GM19397 (cell line): ENCODE measurements around the gene PCDHB16.
"Not testable (repeated sequence)": the region's sequence is repeated elsewhere in the genome, so short reads cannot be mapped to it uniquely, and the experiment has no call there.

Experiments
- ATAC-seq: cut with Tn5 transposase; IDR thresholded peaks from one replicate; pipeline ENCODE4 v1.9.1; 2021; ENCODE audit warnings: mild to moderate bottlenecking, moderate library complexity; ENCODE audit not compliant: unreplicated experiment

Gene PCDHB16

GRCh38 chr5:141182248-141182647, at the start of gene PCDHB16:
PCDHB16 (plus strand) TSS chr5:141182387; CDS start chr5:141182560, 173 bp downstream.
- no peak for ATAC-seq

- no peak for ATAC-seq
These were observed 47.0 kb upstream of the PCDHB16 start, which contains the start of gene PCDHB5 for GRCh38 chr5:141135030-141135717. PCDHB5 (plus strand) TSS chr5:141135206; CDS start chr5:141135435, 229 bp downstream.

GRCh38 chr5:141135718-141136266, 46.4 kb upstream of the PCDHB16 start:
- ATAC-seq: no peak

GRCh38 chr5:141137346-141137745, 44.8 kb upstream of the PCDHB16 start:
- not testable (repeated sequence) for ATAC-seq

GRCh38 chr5:141149812-141150211, 32.4 kb upstream of the PCDHB16 start, which contains the start of gene PCDHB6:
PCDHB6 (plus strand) TSS chr5:141150057; CDS start chr5:141150258, 201 bp downstream.
- no peak for ATAC-seq

- ATAC-seq: no peak
These were observed 31.8 kb upstream of the PCDHB16 start for GRCh38 chr5:141150224-141150992.

GRCh38 chr5:141150993-141151325, 31.2 kb upstream of the PCDHB16 start:
- ATAC-seq: no peak

- ATAC-seq: not testable (repeated sequence)
These were observed 30.6 kb upstream of the PCDHB16 start for GRCh38 chr5:141151632-141152031.

- not testable (repeated sequence) for ATAC-seq
These were observed 30.1 kb upstream of the PCDHB16 start for GRCh38 chr5:141152096-141152495.

GRCh38 chr5:141155540-141156374, 26.4 kb upstream of the PCDHB16 start:
- ATAC-seq: no peak

GRCh38 chr5:141157356-141157755, 24.8 kb upstream of the PCDHB16 start:
- ATAC-seq: not testable (repeated sequence)

GRCh38 chr5:141157901-141158300, 24.3 kb upstream of the PCDHB16 start:
- ATAC-seq: not testable (repeated sequence)

- ATAC-seq: no peak
These were observed 9.6 kb upstream of the PCDHB16 start, which contains the start of gene PCDHB7 for GRCh38 chr5:141172381-141173204. PCDHB7 (plus strand) TSS chr5:141172644; CDS start chr5:141172836, 192 bp downstream.

- ATAC-seq: not testable (repeated sequence)
These were observed 7.7 kb upstream of the PCDHB16 start for GRCh38 chr5:141174291-141175104.

GRCh38 chr5:141175933-141176332, 6.3 kb upstream of the PCDHB16 start:
- ATAC-seq: no peak

- ATAC-seq: not testable (repeated sequence)
These were observed 4.5 kb upstream of the PCDHB16 start, which contains the start of gene PCDHB8 for GRCh38 chr5:141177577-141178191. PCDHB8 (plus strand) TSS chr5:141177790; CDS start chr5:141178035, 245 bp downstream.

- not testable (repeated sequence) for ATAC-seq
These were observed 2.8 kb upstream of the PCDHB16 start for GRCh38 chr5:141179371-141179770.

- not testable (repeated sequence) for ATAC-seq
These were observed 2.3 kb upstream of the PCDHB16 start for GRCh38 chr5:141179876-141180275.
